GM12891 (cell line): ENCODE measurements around the gene PMM1.
"Not testable (repeated sequence)": the region's sequence is repeated elsewhere in the genome, so short reads cannot be mapped to it uniquely, and the experiment has no call there.

Experiments
- DNase-seq: peaks from one replicate; pipeline ENCODE4 v3.0.0; 2011; ENCODE audit warnings: low spot score; ENCODE audit not compliant: insufficient read length
- FAIRE-seq: peaks from 2 replicates; lab custom pipeline; 2011; peaks lifted over from hg19 to GRCh38; lab: Jason Lieb, UNC
- PAX5 ChIP-seq: IDR thresholded peaks from 2 replicates; pipeline ENCODE4 v1.6.1; 2011; ENCODE audit warnings: low read length, moderate library complexity, mild to moderate bottlenecking; ENCODE audit not compliant: insufficient read depth, severe bottlenecking
- POLR2A ChIP-seq: IDR thresholded peaks from 2 replicates; pipeline ENCODE4 v1.6.1; 2011; ENCODE audit warnings: low read depth, low read length, control low read depth
- POLR2AphosphoS5 ChIP-seq: IDR thresholded peaks from 2 replicates; pipeline ENCODE4 v1.6.1; 2011; ENCODE audit warnings: low read depth, low read length, control low read depth
- POU2F2 ChIP-seq: IDR thresholded peaks from 2 replicates; pipeline ENCODE4 v1.6.1; 2011; ENCODE audit warnings: low read depth, mild to moderate bottlenecking, control low read depth, low read length, moderate library complexity
- SPI1 ChIP-seq: IDR thresholded peaks from 2 replicates; pipeline ENCODE4 v1.6.1; 2011; ENCODE audit warnings: low read depth, low read length, control low read depth
- TAF1 ChIP-seq: IDR thresholded peaks from 2 replicates; pipeline ENCODE4 v1.6.1; 2011; ENCODE audit warnings: low read depth, low read length, control low read depth

The PMM1 gene

DNA sequence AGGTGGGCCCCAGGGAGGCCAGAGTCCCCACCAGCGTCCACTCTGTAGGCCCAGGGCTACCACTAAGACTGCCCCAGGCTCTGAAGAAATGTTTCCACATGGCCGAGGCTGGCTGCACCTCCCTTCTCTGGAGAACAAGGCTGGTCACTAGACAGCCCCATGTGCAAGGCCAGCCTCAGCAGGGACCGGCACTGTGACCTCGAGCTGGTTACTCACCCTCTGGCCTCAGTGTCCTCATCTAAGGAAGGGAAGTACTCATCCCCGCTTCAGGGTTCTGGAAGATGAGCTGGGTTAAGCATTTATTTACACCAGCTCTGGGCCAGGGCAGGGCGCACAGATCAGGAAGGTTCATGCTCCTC, 9.7 kb downstream of the PMM1 start:
- DNase-seq (no peak), FAIRE-seq (no peak)
- TF ChIP-seq TAF1 (no peak), POLR2A (no peak), PAX5 (no peak), POU2F2 (no peak), SPI1 (no peak), POLR2AphosphoS5 (no peak)

DNA sequence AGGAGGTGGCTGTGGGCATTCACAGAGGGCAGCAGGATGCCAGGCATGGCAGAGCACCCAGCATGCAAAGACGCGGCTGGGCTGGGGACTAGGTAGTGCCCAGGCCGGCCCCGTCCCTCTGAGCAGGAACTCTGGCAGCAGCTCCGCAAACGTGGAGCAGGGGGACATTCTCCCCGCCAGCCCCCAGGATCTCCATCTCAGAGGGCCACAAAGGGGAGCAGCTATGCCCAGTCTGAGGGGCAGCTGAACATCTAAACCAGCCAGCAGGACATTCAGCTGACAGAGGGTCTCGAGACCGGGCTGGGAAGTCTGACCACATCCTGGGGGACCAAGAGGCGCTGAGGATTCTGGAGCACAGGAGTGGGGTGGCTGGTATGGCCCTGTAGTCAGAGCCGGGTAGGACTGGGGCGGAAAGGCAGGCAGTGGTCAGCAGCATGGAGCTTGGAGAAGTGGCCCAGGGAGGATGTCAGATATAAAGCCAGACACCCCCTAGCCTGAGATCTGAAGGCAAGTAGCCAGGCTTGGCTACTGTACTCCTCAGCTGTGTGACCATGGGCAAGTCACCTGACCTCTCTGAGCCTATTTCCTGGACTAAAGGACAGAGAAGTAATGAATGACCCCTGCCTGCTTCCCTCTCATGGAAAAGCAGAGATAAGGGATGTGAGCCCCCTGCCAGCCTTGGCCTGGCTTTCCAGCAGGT, 10.2 kb downstream of the PMM1 start:
- no peak for TF ChIP-seq POU2F2
- TF ChIP-seq PAX5: no peak
- no peak for TF ChIP-seq TAF1
- no peak for TF ChIP-seq SPI1
- no peak for TF ChIP-seq POLR2A
- TF ChIP-seq POLR2AphosphoS5: no peak
- no peak for DNase-seq
- no peak for FAIRE-seq

DNA sequence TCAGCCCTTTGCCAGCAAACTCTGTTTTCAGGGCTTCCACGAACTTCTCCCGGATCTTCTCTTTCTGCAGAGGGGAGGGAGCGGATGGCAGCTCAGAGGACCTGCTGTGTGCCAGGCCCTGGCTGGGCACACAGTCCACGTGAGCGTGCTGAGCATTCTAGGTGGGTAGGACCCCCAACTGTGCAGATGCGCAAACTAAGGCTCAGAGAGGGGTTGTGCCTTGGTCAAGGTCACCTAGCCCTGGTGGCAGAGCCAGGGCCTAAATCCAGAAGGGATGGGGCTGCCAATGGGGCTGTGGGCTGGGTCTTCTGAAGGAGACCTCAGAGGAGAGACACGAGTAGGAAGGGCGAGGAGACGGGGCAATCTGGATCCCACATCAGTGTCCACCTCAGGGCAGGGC, 10.8 kb downstream of the PMM1 start:
- DNase-seq (no peak), FAIRE-seq (no peak)
- TF ChIP-seq PAX5 (no peak), POU2F2 (no peak), TAF1 (no peak), POLR2A (no peak), POLR2AphosphoS5 (no peak), SPI1 (no peak)

DNA sequence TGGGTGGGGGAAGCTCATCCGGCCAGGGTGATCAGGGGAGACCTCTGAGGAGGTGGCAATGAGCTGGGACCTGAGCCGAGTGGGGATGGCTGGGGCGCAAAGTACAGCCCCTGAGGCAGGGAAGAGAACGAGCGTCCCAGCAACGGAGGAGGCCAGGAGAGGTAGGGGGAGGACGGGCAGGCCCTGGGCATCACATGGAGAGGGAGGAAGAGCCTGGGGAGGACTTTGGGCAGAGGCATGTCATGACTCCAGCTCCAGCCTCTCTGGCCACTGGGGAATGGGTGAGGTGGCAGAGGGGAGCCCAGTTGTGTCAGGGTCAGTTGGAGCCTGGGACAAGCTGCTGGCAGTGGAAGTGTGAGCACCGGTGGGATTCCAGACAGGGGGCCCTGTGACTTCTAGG, 11.5 kb downstream of the PMM1 start:
- TF ChIP-seq TAF1: no peak
- TF ChIP-seq PAX5: no peak
- no peak for TF ChIP-seq SPI1
- TF ChIP-seq POLR2AphosphoS5: no peak
- TF ChIP-seq POU2F2: no peak
- no peak for TF ChIP-seq POLR2A
- DNase-seq: no peak
- no peak for FAIRE-seq

DNA sequence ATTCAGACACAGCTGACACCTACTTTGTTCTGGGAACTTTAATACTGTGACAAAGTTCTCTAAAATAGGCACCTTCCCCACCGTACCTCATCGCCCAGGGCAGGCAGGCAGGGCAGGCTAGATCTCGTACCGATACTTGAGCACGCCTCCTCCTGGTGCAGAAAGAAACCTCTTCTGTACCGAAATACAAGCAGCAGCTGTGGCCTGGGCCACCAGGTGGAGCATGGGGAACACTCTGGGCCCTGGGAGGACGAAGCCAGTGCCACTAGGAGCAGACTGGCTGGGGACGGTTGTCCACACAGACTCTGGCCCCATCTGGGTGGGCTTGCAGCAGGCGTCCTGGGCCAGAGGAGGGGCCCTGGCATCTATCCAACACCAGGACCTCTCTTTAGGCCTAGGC, 12.8 kb downstream of the PMM1 start:
- DNase-seq: peak; percentile 66
- no peak for TF ChIP-seq TAF1
- FAIRE-seq: peak; percentile 66

DNA sequence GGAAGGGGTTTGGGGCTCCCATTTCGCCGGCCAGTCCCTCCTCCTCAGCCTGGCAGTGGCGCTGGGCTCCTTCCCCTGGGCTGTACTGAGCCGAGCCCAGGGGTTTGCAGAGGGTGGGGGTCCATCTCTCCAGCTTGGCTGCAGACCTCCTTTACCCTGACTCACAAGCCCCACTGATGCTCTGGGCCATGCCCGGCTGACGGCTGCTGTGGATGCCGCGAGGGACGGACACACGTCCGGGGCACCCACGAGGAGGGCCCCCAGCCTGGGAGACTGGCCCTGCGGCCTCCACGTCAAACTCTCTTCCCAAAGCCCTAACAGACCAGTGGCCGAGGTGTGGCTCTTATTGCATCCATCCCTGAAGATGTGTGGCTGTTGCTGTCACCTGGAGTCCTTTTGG, 14.1 kb downstream of the PMM1 start:
- TF ChIP-seq POLR2A (no peak), PAX5 (no peak), POU2F2 (no peak), POLR2AphosphoS5 (no peak), TAF1 (no peak), SPI1 (no peak)
- DNase-seq: no peak
- no peak for FAIRE-seq

DNA sequence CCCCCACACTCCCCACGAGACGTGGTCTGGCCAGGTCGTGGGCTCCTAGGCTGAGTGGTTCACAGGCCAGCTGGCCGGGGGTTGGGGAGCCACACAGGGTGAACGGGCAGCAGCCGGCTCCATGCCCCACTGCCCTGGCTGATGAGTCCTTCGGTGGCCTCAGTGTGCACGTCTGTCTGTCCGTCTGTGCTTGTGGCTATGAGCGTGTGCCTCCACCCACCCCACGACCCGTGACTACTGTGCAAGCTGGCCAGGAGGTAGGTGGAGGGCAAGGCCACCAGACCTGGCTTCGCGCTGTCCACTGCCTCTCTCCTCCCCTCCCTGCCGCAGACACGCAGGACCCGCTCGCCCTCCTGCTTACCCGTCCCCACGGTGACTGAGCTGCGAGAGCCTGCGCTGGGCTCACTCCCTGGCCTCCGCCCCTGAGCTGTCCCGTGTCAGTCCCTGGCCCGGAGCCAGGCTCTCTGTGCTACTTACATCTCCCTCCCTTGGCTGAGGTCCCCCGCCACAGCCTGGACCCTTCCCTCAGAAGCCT, 14.7 kb downstream of the PMM1 start:
- DNase-seq: no peak
- no peak for FAIRE-seq
- TF ChIP-seq POLR2AphosphoS5: no peak
- no peak for TF ChIP-seq POLR2A
- no peak for TF ChIP-seq SPI1
- TF ChIP-seq TAF1: no peak
- no peak for TF ChIP-seq POU2F2
- TF ChIP-seq PAX5: no peak

DNA sequence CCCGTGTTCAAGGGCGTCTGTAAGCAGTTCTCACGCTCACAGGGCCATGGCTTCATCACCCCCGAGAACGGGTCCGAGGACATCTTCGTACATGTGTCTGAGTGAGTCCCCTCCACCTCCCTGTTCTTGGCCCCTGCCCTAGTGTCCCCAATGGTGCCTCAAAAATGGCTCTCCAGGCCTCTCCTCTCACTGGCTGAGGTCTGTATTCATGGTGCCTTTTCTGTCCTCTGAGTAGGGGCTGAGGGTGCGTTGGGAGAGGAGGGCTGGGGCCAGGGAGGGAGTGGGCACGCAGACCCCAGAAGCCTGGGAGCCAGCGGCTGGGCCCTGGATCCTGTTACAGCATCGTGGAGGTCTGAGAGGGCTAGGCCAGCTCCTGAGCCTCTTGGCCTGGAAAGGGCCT, 16.0 kb downstream of the PMM1 start:
- DNase-seq (no peak), FAIRE-seq (no peak)
- TF ChIP-seq SPI1 (no peak), POU2F2 (no peak), POLR2AphosphoS5 (no peak), POLR2A (no peak), PAX5 (no peak), TAF1 (no peak)

DNA sequence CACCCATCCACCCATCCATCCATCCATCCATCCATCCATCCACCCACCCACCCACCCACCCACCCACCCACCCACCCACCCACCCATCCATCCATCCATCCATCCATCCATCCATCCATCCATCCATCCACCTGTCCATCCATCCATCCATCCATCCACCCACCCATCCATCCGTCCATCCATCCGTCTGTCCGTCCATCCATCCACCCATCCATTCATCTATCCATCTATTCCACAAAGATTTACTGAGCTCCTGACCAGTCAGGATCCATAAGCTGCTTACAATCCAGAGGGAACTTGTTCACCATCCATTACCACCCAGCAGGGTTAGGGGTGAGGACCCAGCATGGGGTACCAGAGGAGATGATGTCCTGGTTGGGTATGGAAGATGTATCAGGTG, 17.3 kb downstream of the PMM1 start:
- DNase-seq, FAIRE-seq: not testable (repeated sequence)

DNA sequence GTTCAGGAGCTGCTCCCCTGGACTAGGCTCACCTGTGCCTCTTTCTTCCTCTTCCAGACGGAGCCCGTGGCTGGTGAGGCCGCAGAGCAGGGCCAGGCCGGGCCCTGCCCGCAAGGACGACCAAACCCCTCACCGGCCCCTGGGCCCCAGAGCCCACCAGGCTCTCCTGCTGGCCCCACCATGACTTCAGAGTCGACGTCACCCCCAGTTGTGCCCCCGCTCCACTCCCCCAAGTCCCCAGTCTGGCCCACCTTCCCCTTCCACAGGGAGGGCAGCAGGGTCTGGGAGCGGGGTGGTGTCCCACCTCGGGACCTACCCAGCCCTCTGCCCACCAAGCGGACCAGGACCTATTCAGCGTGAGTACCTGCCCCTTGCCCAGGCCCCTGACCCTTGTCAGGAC, 17.9 kb downstream of the PMM1 start:
- FAIRE-seq (no peak), DNase-seq (no peak)
- TF ChIP-seq POLR2A (no peak), TAF1 (no peak)

DNA sequence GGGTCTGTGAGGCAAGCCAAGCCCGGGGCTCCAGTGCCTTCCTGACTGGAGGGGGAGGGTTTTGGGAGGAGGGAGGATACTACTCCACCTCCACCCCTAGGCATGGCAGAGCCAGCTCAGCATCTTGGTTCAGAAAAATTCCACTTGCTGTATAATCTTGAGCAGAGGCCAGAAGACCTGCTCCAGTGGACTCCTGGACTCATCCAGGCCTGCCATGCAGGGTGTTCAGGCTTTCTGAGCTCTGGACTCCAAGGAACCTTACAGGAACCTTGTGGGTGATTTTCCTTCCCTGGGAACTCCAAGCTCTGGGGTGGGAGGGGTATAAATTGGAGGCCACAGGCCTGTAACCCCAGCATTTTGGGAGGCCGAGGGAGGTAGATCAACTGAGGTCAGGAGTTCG, 19.4 kb downstream of the PMM1 start:
- TF ChIP-seq TAF1: no peak
- TF ChIP-seq POLR2AphosphoS5: no peak
- no peak for TF ChIP-seq SPI1
- TF ChIP-seq POLR2A: no peak
- TF ChIP-seq PAX5: no peak
- TF ChIP-seq POU2F2: no peak

DNA sequence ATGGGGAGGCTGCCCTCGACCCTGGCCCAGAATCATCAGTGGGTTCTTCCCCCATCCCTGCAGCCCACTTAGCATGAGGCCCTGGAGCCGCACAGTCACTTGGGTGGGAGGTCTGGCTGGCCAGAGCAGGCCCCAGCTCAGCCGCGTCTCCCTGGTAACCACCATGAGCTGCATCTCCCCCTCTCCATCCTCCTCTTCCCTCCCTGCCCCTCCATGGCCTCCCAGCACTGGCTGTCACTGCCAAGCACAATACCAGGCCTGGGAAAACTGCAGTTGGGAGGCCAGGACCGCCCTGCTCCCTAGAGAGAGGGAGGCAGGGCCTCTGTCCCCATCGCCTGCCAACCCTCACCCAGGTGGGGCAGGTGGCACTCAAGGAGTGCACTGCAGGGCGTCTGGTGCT, 20.8 kb downstream of the PMM1 start:
- no peak for TF ChIP-seq PAX5
- no peak for TF ChIP-seq POLR2A
- no peak for TF ChIP-seq POU2F2
- TF ChIP-seq SPI1: no peak
- no peak for TF ChIP-seq POLR2AphosphoS5
- no peak for TF ChIP-seq TAF1
- DNase-seq (no peak), FAIRE-seq (no peak)

More for the DNA sequence above, 19.4 kb downstream of the PMM1 start:
- FAIRE-seq: no peak
- no peak for DNase-seq
